GM12801 (cell line): Measurements from ENCODE around the gene C1orf105.

Experiments
- TF ChIP-seq, protein P1 (sequence below): IDR thresholded peaks from one replicate; pipeline ENCODE4 v1.5.1; 2011; ENCODE audit warnings: control low read depth; ENCODE audit not compliant: insufficient read length; ENCODE audit errors: extremely low read depth

C1orf105 gene

DNA sequence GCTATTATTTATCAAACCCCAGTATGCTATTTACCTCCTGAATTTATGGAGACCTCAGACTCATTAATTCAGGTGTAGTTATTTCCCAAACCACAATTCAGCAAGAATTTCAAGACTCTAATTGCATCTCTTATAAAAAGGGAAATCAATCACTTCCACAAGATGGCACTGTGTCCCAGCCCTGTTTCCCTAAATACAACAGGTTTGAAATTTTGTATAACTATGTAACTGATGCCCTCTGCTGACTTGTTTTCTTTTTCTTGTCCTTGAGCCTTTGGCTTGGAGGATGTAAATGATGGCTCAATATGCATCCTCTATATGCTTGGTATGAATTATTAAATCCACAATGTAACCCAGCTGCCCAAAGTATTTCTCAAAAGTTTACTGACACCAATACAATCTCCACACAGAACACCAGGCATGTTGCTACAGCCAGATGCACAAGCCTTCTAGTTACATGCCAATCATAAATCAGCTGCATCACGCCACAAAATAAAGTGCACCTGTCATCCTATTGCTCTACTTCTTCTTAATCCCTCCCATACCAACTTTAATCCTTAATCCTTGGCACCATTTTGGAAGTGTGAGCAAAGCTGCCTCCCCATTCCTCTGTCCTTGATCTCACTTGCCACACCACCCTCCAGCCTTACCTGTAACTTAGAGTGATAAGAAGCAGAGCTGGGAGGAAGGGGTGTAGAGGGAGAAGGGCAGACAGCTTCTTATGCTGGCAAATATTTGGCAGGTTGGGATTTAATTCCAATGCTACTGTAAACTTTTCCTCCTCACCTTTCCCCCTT lies 9.0 kb downstream of the C1orf105 start:
- TF ChIP-seq, protein P1, sequence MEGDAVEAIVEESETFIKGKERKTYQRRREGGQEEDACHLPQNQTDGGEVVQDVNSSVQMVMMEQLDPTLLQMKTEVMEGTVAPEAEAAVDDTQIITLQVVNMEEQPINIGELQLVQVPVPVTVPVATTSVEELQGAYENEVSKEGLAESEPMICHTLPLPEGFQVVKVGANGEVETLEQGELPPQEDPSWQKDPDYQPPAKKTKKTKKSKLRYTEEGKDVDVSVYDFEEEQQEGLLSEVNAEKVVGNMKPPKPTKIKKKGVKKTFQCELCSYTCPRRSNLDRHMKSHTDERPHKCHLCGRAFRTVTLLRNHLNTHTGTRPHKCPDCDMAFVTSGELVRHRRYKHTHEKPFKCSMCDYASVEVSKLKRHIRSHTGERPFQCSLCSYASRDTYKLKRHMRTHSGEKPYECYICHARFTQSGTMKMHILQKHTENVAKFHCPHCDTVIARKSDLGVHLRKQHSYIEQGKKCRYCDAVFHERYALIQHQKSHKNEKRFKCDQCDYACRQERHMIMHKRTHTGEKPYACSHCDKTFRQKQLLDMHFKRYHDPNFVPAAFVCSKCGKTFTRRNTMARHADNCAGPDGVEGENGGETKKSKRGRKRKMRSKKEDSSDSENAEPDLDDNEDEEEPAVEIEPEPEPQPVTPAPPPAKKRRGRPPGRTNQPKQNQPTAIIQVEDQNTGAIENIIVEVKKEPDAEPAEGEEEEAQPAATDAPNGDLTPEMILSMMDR: no peak

DNA sequence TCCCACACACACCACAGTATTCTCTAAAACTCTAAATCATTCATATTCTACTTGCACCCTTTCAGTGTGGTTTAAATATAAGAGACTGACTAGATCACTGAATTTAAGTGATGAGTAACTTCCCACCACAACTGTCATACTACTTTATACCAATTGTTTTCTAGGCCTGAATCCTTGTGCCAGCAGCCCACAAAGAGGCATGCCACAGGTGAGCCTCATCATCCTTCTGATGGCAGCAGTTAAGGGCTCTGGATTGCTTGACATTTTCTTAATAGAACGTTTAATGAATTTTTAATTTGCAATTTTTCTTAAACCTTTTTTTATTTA lies 9.6 kb downstream of the C1orf105 start:
- TF ChIP-seq, protein P1: no peak

DNA sequence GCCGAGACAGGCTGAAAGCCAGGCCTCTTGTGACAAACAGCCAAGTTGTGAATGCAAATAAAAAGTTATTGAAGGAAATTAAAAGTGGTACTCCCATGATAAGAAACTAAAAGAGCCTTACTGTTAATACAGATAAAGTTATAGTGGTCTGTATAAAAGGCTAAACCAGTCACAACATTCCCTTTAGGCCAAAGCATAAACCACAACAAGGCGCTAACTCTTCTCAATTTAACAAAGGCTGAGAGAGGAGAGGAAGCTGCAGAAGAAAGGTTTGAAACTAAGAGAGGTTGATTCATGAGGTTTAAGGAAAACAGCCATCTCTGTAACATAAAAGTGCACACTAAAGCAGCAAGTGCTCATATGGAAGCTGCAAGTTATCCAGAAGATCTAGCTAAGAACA lies 10.7 kb downstream of the C1orf105 start:
- TF ChIP-seq, protein P1: no peak

DNA sequence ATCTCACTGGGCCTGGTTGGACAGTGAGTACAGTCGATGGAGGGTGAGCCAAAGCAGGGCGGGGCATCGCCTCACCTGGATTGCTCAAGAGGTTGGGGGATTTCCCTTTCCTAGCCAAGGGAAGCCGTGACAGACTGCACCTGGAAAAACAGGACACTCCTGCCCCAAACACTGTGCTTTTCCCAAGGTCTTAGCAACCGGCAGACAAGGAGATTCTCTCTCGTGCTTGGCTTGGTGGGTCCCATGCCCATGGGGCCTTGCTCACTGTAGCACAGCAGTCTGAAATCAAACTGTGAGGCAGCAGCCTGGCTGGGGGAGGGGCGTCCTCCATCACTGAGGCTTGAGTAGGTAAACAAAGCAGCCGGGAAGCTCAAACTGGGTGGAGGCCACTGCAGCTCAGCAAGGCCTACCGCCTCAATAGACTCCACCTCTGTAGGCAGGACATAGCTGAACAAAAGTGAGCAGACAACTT lies 11.3 kb downstream of the C1orf105 start:
- TF ChIP-seq, protein P1: no peak

DNA sequence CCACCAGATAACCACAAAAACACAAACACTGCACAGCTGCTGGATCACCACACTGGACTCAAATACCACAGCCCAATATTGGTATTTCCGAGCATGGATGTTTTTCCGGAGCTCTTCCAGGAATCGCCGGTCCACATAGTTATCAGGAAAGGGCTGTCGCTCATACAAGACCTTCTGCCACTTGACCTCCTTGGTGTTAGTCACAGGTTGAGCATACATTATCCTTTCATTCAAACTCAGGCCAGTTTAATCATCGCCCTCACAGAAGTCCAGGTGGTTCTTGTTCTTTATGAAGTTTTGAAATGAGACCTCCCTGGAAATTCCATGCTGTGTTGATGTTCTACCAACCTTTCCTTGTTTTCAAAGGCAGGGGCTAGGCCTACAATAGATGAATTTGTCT lies 21.9 kb downstream of the C1orf105 start:
- TF ChIP-seq, protein P1: no peak

DNA sequence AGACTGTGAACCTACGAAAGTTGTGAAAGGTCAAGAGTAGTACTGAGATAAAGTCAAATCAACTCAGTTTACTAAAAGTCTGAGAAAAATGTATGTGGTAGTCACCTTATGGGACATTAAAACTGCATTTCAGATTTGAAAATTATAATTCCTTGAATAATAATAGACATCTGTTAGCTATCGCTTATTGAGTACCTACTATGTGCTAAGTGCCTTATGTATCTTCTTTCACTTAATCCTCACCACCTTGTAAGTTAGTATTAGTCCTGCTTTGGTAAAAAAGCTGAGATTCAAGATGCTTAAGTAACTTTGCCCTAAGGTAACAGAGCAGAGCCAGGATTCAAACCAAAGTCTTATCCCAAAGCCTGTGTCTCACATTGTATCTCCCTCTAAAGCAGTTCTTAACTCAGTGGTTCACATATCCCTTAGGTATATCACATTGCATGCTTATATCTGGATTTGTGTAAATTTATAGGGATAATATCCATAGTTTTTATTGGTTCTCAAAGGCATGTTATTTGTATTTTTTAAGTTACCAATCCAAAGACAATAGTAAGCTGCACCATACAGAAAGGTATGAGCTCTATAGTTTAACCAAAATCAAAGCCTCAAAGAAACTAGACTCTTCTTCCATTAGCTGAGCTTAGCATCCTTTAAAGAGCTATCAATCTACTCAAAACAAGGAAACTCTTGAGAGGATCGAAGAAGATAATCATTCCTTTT lies 22.5 kb downstream of the C1orf105 start:
- TF ChIP-seq, protein P1: no peak

DNA sequence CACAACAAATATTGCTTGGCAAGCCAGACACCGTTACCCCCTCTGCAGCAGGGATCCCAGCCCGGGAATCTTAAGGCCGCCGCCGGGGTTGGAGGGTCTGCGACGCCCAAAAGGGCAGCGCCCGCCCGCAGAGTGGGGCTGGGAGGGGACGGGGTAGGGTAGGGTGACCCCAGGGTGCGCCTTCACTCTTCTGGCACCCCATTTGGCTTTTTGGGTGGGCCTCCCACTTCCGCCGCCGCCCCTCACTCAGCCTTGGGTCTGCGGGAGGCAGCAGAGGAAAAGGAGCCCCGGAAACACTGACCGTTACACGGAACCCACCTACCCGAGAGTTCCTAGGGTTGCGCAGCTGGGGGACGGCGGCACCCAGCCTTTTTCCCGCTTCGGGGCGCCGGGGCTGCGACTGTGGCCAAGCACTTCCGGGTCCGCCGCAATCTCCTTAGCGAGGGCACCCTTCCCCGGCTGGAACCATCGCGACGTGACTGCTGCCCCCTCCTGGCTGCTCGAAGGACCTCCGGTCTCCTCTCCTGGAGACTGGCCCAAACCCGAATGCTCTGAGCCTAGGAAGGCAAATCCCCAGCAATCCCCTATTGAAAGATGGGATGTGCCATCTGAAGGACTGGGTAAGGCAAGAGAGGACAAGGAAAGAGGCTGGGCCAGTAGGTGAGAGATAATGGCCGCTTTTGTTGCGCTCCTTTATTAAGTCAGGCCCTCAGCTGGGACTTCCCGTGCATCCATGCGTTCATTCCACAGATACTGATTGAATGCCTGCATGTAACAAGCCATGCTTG lies 23.4 kb downstream of the C1orf105 start, which contains the start of gene PIGC:
Gene PIGC (minus strand): TSS at position 404 of the 788 bp plus-strand sequence. CDS start 1,447 bp downstream, outside the sequence.
- TF ChIP-seq, protein P1: no peak
